ENCODE data around the gene RNF31. TPM values are rescaled to one million over a fixed set of nuclear protein-coding genes. Genes with fewer than 3 reads are reported as not detected.

The RNF31 gene
- total and polyA plus RNA-seq, 2 of the 13 experiments (the other 11 are each of a cell fraction or from before 2014, with no cell fraction given): 48.2 to 86.8 TPM

GRCh38 chr14:24206260-24207103 lies 59.2 kb downstream of the RNF31 start (continued):
- TF ChIP-seq PRDM10 (CRISPR knock-in tag; IDR thresholded peaks at IDR 0.05; ENCODE audit: low read depth): no peak
- TF ChIP-seq ZNF784 (CRISPR knock-in tag; IDR thresholded peaks at IDR 0.05; ENCODE audit: borderline replicate concordance): no peak
- peak; percentile 43; the same call in 1 of the 2 replicates for TF ChIP-seq ZNF768 (CRISPR knock-in tag; IDR thresholded peaks at IDR 0.05)
- TF ChIP-seq ZFP37 (CRISPR knock-in tag; IDR thresholded peaks at IDR 0.05; ENCODE audit: borderline replicate concordance): no peak
- TF ChIP-seq ZNF282 (IDR thresholded peaks at IDR 0.05; ENCODE audit: partially characterized antibody): peak; percentile 61
- TF ChIP-seq SSRP1 (CRISPR knock-in tag; IDR thresholded peaks at IDR 0.05): peak; percentile 34; the same call in 1 of the 2 replicates
- no peak for TF ChIP-seq CHD2 (IDR thresholded peaks at IDR 0.05; ENCODE audit: low read depth, low read length)
- peak; percentile 41; the same call in 1 of the 2 replicates for TF ChIP-seq HIVEP1 (CRISPR knock-in tag; IDR thresholded peaks at IDR 0.05)
- no peak for TF ChIP-seq FLYWCH1 (CRISPR knock-in tag; IDR thresholded peaks at IDR 0.05)
- no peak for TF ChIP-seq NONO (IDR thresholded peaks at IDR 0.05)
- 0 out of 2 replicates have a peak, but pooled peaks have one; percentile 23 for TF ChIP-seq NONO (CRISPR knock-in tag; conservative IDR thresholded peaks at IDR 0.05)
- 0 out of 2 replicates have a peak, but pooled peaks have one; percentile 64 for TF ChIP-seq ZNF333 (CRISPR knock-in tag; IDR thresholded peaks at IDR 0.05; ENCODE audit: borderline replicate concordance)
- TF ChIP-seq TEAD2 (CRISPR knock-in tag; IDR thresholded peaks at IDR 0.05): no peak
- no peak for TF ChIP-seq ZBTB46 (CRISPR knock-in tag; IDR thresholded peaks at IDR 0.05; ENCODE audit: borderline replicate concordance)
- TF ChIP-seq RBFOX2 (IDR thresholded peaks at IDR 0.05; ENCODE audit: low read depth, low read length): peak; percentile 58
- TF ChIP-seq ZNF687 (CRISPR knock-in tag; IDR thresholded peaks at IDR 0.05): peak; percentile 27; the same call in 1 of the 2 replicates

All from HepG2 (cell line).